ENCODE results near the gene GALNT3.

GALNT3 gene

GRCh38 chr2:165795011-165795410, 964 bp upstream of the GALNT3 start:
- DNase-seq, result no peak

DNA sequence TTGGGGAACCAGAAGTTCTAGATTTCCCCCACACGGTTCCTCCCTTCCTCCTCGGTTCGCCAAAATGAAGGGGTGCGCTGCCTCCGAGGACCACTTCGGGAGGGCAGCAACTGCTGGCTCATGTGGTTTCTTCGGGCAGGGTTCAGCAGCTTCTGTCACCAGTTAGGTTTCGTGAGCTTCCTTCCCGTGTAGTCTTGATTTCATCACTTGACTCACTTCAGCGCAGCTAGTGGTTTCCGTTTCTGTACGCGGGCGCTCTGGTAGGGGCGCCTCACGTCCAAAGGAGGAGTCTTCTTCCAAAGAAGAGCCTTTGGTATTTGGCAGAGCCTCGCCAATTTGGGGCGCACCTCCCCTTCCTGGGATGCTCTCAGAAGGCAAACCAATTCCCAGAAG, 485 bp upstream of the GALNT3 start:
- peak; percentile 24 for DNase-seq

DNA sequence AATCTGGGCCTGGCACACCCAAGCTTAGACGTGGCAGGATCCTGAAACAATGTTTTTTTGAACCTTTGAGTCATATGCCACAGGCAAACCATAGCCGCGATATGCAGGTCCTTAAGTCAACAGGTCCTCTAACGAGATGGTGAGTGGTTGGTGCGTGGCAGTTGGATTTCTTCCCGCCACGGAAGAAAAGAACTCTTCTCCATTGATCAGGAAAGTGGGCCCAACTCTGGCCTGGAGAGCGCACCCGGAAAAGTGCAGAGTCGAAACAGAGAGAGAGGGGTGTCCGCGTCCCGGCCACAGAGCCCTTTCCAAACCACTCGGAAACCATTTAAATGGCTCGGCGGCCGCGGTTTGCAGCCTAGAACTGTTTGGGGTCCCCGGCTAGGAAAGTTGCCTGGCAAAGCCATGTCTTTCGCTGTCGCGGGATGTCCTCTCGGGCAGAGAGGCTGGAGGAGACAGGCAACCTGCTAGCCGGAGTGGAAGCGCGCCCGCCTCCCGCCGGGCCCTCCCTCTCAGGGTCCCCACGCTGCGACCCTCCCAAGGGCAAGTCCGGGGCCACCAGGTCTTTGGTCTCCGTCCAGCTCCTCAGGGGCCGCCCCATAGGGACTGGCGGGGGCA, 777 bp downstream of the GALNT3 start:
- DNase-seq, result no peak

DNA sequence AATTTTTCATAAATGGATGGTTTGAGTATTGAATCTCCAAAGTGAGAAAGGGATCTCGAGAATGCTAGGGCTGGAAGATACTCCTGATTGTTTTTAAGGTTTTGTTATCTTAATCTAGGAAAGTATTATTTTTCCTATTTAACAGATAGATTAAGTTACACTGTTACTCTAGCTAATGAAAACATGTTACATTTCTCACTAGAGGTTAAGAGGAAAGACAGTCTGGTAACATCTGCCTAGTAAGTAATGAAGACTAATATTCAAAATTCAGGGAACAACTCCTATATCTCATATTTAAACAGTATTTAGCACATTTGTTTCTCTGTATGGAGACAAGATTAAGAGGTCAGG, 2.0 kb downstream of the GALNT3 start:
- no peak for DNase-seq

- DNase-seq, result no peak
Observed at GRCh38 chr2:165791421-165792103, 2.5 kb downstream of the GALNT3 start.

- DNase-seq, result no peak
Observed at GRCh38 chr2:165790466-165790865, 3.6 kb downstream of the GALNT3 start.

- no peak for DNase-seq
Observed at GRCh38 chr2:165787334-165787733, 6.7 kb downstream of the GALNT3 start.

DNA sequence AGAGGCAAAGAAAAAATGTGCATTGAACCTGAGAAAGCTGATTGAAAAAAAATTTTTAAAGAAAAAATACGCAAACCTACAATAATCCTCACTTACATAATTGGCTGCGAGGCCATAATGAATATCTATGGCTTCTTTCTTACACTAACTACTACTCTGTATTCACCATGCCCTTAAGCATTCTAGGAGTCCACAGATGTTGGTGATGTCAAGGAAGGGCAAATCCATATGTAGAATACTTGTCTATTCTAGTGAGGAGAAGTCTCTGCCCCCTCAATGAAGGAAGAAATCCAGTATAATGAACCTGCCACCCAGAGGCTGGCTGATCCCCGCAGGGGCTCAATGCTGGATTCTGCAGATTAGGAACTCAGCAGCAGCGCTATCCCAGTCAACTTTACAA, 14.3 kb downstream of the GALNT3 start:
- DNase-seq, result no peak

DNA sequence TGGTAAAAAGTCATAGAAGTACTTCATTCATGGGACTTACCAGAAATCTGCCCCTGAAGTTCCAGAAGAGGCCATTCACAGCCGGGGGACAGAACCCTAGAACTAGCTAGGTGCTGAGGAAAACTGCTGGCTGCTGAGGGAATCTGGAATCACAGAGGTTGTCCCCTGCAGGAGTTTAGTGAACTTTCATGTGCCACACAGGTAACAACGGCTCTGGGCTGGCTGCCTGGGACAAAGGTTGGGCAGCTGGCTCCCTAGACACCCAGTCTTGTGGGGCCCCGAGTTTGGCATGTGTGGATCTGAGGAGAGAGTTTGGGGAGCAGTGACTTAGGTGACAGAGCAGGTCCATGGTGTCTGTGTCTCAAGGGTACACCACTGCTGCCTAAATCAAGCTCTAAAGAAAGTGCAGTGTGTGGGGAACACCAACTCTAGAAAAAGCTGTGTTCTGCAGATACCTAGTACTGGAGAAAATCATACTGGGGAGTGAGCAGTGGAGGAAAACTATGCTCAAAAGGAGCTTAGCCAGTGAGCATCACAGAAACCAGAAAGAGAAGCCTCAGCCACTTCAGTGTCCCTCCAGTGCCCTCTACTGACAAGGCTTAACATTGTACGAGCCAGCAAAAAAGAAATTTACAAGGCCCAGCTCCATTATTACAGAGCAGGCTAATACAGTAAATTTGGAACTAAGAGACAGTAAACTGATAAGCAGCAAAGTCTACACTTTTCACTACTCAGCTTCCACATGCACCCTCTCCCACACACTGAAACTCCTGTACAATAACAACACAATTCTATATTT, 15.2 kb downstream of the GALNT3 start:
- no peak for DNase-seq

DNA sequence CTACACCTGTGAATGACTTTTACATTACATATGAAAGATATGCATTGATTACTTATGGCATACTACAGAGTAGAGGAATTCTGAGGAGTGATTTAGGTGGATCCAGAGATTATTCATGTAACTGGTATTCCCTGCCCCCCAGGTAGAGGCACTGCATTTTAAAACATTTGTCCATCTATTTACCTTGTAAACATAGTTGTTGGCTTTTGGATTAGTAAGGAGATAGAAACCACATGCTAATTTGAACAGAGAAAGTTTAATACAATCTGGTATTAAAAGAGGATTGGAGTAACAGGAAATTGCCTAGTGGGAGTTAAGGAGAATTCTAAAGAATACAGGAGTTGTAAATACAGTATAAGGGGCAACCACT, 15.9 kb downstream of the GALNT3 start:
- DNase-seq, result no peak

- DNase-seq, result no peak
Observed at GRCh38 chr2:165777522-165778186, 16.4 kb downstream of the GALNT3 start.

GRCh38 chr2:165776796-165777195, 17.3 kb downstream of the GALNT3 start:
- no peak for DNase-seq

GRCh38 chr2:165776013-165776412, 18.0 kb downstream of the GALNT3 start:
- no peak for DNase-seq

- no peak for DNase-seq
Observed at GRCh38 chr2:165773684-165774083, 20.4 kb downstream of the GALNT3 start.

GRCh38 chr2:165772183-165772582, 21.9 kb downstream of the GALNT3 start:
- no peak for DNase-seq

- DNase-seq, result no peak
Observed at GRCh38 chr2:165766326-165766927, 27.6 kb downstream of the GALNT3 start.

- no peak for DNase-seq
Observed at GRCh38 chr2:165762723-165763122, 31.3 kb downstream of the GALNT3 start.

- DNase-seq, result no peak
Observed at GRCh38 chr2:165757906-165758675, 36.0 kb downstream of the GALNT3 start.

- no peak for DNase-seq
Observed at GRCh38 chr2:165746501-165746900, 47.5 kb downstream of the GALNT3 start.

DNA sequence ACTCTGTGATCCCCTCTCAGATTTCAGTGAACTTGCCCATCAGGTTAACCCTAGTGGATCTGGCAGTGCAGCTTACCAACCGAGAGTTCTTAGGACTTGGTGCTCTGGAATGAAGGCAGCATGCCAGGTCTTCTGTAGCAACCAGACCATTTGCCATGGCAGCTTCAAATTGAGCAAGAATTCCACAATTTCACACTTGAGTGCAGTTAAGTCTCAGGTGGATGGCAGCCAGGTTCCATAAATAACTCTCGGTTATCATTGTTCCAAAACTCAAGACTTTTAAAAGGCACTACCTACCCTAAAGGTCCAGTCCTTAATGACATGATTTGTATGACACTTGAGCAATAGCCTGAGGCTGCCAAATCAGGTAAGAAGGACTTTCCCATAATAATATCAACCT, 48.1 kb downstream of the GALNT3 start:
- DNase-seq, result no peak

DNA sequence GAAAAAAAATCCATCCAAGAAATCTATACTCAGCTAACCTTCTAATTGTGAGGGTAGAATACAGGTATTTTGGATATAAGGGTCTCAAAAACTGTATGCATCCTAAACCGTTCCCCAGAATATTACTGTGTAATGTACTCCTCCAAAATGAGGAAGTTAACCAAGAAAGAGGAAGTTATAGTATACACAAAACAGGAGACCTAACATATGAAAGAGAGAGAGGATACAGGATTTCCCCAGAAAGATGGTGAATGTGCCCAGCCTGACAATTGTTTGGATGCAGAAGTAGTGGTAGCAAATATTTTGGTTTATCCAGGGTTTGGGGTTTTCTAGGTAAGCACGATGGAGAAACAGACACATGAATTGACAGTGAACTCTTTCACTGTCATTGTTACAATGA, 50.6 kb downstream of the GALNT3 start:
- DNase-seq, result no peak

- no peak for DNase-seq
Observed at GRCh38 chr2:165725421-165725820, 68.6 kb downstream of the GALNT3 start.

DNA sequence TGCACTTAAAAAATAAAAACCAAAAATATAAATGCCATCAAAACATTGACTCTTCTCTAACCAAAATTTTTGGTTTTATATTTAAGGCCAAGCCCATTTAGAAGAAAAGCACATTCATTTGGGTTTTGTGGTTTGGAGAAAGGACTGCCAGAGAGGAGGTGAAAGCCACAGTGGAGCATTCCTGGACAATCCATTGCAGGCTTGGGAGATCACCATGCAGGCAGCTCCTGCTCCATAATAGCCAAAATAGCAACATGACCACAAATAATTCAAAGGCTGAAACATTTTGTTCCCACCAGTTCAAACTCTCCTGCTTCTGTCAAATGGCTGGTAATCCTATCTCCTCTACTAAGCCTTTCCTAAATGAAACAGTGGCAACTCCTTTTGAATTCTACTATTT, 73.5 kb downstream of the GALNT3 start:
- DNase-seq, result no peak
